SK-N-SH (cell line): Measurements from ENCODE around the gene CNPY4. TPM values are rescaled to one million over a fixed set of nuclear protein-coding genes. Genes with fewer than 3 reads are reported as not detected.

ENCODE experiments used
- CTCF ChIA-PET: fragments of 300-600, 350-600 bp; formaldehyde crosslinking; extraction: SDS; loops from one replicate; lab custom pipeline; 2021; lab: Yijun Ruan, JAX
- POLR2A ChIA-PET: fragments of 350-600 bp; sonication (Branson Sonifier 250); formaldehyde crosslinking; extraction: SDS; loops from one replicate; lab custom pipeline; 2020; ENCODE audit warnings: antibody characterized with exemption, inconsistent platforms; lab: Yijun Ruan, JAX
- DNase-seq: peaks from one replicate; pipeline ENCODE4 v3.0.0; 2012
- H2AFZ ChIP-seq: fragments of 200-600 bp; sonication (generic); 2 replicates; pipeline ENCODE4 v1.8.1; 2016; ENCODE audit warnings: antibody characterized with exemption, mild to moderate bottlenecking, low read depth
- H3F3A ChIP-seq: fragments of 200-600 bp; sonication (generic); replicated peaks from 2 replicates; pipeline ENCODE3; 2016; ENCODE audit warnings: antibody characterized with exemption, mild to moderate bottlenecking; ENCODE audit not compliant: insufficient read depth
- H3K27ac ChIP-seq, 2 experiments: fragments of 200-500 bp in 1 of 2; fragments of 200-600 bp in 1 of 2; sonication (Bioruptor generic) in 1 of 2; sonication (generic), shearing (Covaris generic) in 1 of 2; 2 replicates each; pipeline versions ENCODE4 v1.5.1 to v1.6.1; 2014 to 2016; ENCODE audit warnings: low read depth in 2 of 2, inconsistent platforms in 1 of 2, low read length in 1 of 2, mild to moderate bottlenecking in 1 of 2, mixed read lengths in 1 of 2
- H3K27me3 ChIP-seq: fragments of 200-600 bp; sonication (generic), shearing (Covaris generic); 2 replicates; pipeline ENCODE4 v1.6.1; 2016; ENCODE audit warnings: mixed run types; ENCODE audit not compliant: insufficient read depth
- H3K36me3 ChIP-seq, 2 experiments: fragments of 200-500 bp in 1 of 2; fragments of 200-600 bp in 1 of 2; sonication (Bioruptor generic) in 1 of 2; sonication (generic) in 1 of 2; replicated peaks in 1 of 2; 2 replicates each; pipeline versions ENCODE3 to v1.5.1; 2014 to 2016; ENCODE audit warnings: low read length in 1 of 2, mild to moderate bottlenecking in 1 of 2; ENCODE audit not compliant: insufficient read depth in 2 of 2, control insufficient read depth in 1 of 2
- H3K4me1 ChIP-seq, 2 experiments: fragments of 200-500 bp in 1 of 2; fragments of 200-600 bp in 1 of 2; sonication (Bioruptor generic) in 1 of 2; sonication (generic), shearing (Covaris generic) in 1 of 2; 2 replicates each; pipeline versions ENCODE4 v1.5.1 to v1.6.1; 2014 to 2016; ENCODE audit warnings: low read depth in 1 of 2, low read length in 1 of 2, mixed run types in 1 of 2; ENCODE audit not compliant: insufficient read depth in 2 of 2, control insufficient read depth in 1 of 2
- H3K4me2 ChIP-seq: fragments of 200-600 bp; sonication (generic), shearing (Covaris generic); 2 replicates; pipeline ENCODE4 v1.6.1; 2017; ENCODE audit warnings: mixed run types
- H3K4me3 ChIP-seq, 2 experiments: fragments of 200-500 bp in 1 of 2; fragments of 200-600 bp in 1 of 2; sonication (Bioruptor generic) in 1 of 2; sonication (generic), shearing (Covaris generic) in 1 of 2; 2 replicates each; pipeline versions ENCODE4 v1.5.1 to v1.8.1; 2014 to 2016; ENCODE audit warnings: low read depth in 2 of 2, inconsistent platforms in 1 of 2, low read length in 1 of 2, mild to moderate bottlenecking in 1 of 2, mixed read lengths in 1 of 2, moderate library complexity in 1 of 2
- H3K79me2 ChIP-seq: fragments of 200-600 bp; sonication (generic); 2 replicates; pipeline ENCODE4 v1.8.1; 2017; ENCODE audit warnings: mild to moderate bottlenecking; ENCODE audit not compliant: insufficient read depth
- H3K9ac ChIP-seq: fragments of 200-600 bp; sonication (generic); 2 replicates; pipeline ENCODE4 v1.6.1; 2017; ENCODE audit warnings: mixed run types
- H3K9me2 ChIP-seq: fragments of 200-600 bp; sonication (generic); 2 replicates; pipeline ENCODE4 v1.6.1; 2017; ENCODE audit warnings: mixed run types
- H3K9me3 ChIP-seq: fragments of 200-600 bp; sonication (generic); 2 replicates; pipeline ENCODE4 v1.6.1; 2017; ENCODE audit warnings: mixed run types, mild to moderate bottlenecking, moderate library complexity
- H4K20me1 ChIP-seq: fragments of 200-600 bp; sonication (generic); 2 replicates; pipeline ENCODE4 v1.6.1; 2017; ENCODE audit warnings: mild to moderate bottlenecking, mixed run types; ENCODE audit not compliant: insufficient read depth
- EZH2phosphoT487 ChIP-seq: fragments of 200-600 bp; sonication (generic); IDR thresholded peaks from 2 replicates; pipeline ENCODE4 v1.6.1; 2017; ENCODE audit warnings: low read depth, mixed run types, mild to moderate bottlenecking, antibody characterized with exemption, moderate library complexity, borderline replicate concordance
- NRF1 ChIP-seq: IDR thresholded peaks from 2 replicates; pipeline ENCODE4 v1.6.1; 2012; ENCODE audit warnings: low read depth, mild to moderate bottlenecking, low read length
- POLR2AphosphoS5 ChIP-seq: IDR thresholded peaks from 2 replicates; pipeline ENCODE4 v1.6.1; 2012; ENCODE audit warnings: low read depth, low read length
- SIN3A ChIP-seq: IDR thresholded peaks from 2 replicates; pipeline ENCODE4 v1.6.1; 2012; ENCODE audit warnings: low read depth, mild to moderate bottlenecking, low read length, moderate library complexity, borderline replicate concordance
- SMC3 ChIP-seq: IDR thresholded peaks from 2 replicates; pipeline ENCODE4 v1.6.1; 2012; ENCODE audit warnings: low read depth, low read length, improper control_type of control experiment
- TCF12 ChIP-seq: IDR thresholded peaks from 2 replicates; pipeline ENCODE4 v1.4.0; 2012
- TEAD4 ChIP-seq: IDR thresholded peaks from 2 replicates; pipeline ENCODE4 v1.4.0; 2012; ENCODE audit warnings: mild to moderate bottlenecking, borderline replicate concordance; ENCODE audit not compliant: insufficient read depth
- USF1 ChIP-seq: IDR thresholded peaks from 2 replicates; pipeline ENCODE4 v1.4.0; 2012; ENCODE audit warnings: low read depth, borderline replicate concordance
- USF2 ChIP-seq: fragments of 150-350 bp; IDR thresholded peaks from 2 replicates; pipeline ENCODE4 v1.6.1; 2017; ENCODE audit warnings: antibody characterized with exemption, low read length, low read depth, borderline replicate concordance
- ZBTB33 ChIP-seq: IDR thresholded peaks from 2 replicates; pipeline ENCODE4 v1.4.0; 2012; ENCODE audit warnings: low read depth, borderline replicate concordance
- WGBS: methylation state at CpG from one replicate; pipeline ENCODE4 v1.1.6; 2017; ENCODE audit warnings: low lambda C conversion rate; 5-methylcytosine and 5-hydroxymethylcytosine counted together
- polyA plus RNA-seq, 3 experiments: library from polyadenylated mRNA; depleted of rRNA; stranded (reverse); fragments of >200 nt; gene quantifications; 2 replicates each; pipeline ENCODE4 v1.2.3, GENCODE V29; 2012

The CNPY4 gene
- polyA plus RNA-seq, 1 of the 3 experiments (the other 2 are of a cell fraction): 52.0 TPM

- POLR2A ChIA-PET: interaction anchor here (0.6 to 1.6 kb wide), 5 partner anchors 9 to 58 kb away, joined by 3 to 6 read pairs (median 4); no protein-coding TSS in a partner anchor
- no peaks in the 10 kb centered on the region for H3K9me2 ChIP-seq
- CTCF ChIA-PET: interaction anchor here (0.7 to 3.2 kb wide), 8 partner anchors 10 to 142 kb away, joined by 3 to 21 read pairs (median 4); partner anchors contain the start of genes GJC3 and ZNF3
These were observed 48.3 kb upstream of the CNPY4 start for GRCh38 chr7:100071018-100071723.

More at GRCh38 chr7:100071018-100071723, 48.3 kb upstream of the CNPY4 start:
- H3K4me3 ChIP-seq: peak overlapping the region in 1 of 2 experiments; percentile 6; a peak in 1 of 4 replicates
- H3K36me3 ChIP-seq: peaks cover 60 to 83% of the 10 kb centered on the region in 2 experiments
- H3K4me1 ChIP-seq: peaks cover 0 to 4% of the 10 kb centered on the region in 2 experiments; a peak in 1 of 4 replicates
- no peaks in the 10 kb centered on the region for H4K20me1 ChIP-seq
- H3F3A ChIP-seq: peaks cover 35% of the 10 kb centered on the region
- no peak overlapping the region for H2AFZ ChIP-seq
- no peak overlapping the region for H3K4me2 ChIP-seq
- H3K79me2 ChIP-seq: peaks cover 31% of the 10 kb centered on the region
- peaks cover 39% of the 10 kb centered on the region for H3K9me3 ChIP-seq
- no peaks in the 10 kb centered on the region for H3K27me3 ChIP-seq
- no peak overlapping the region for H3K27ac ChIP-seq
- TF ChIP-seq USF1 (no peak), NRF1 (no peak), TEAD4 (0 out of 2 replicates have a peak, but pooled peaks have one; percentile 10), TCF12 (0 out of 2 replicates have a peak, but pooled peaks have one; percentile 3), POLR2AphosphoS5 (peak; percentile 9; the same call in 1 of the 2 replicates), EZH2phosphoT487 (no peak), USF2 (no peak), ZBTB33 (0 out of 2 replicates have a peak, but pooled peaks have one; percentile 22), SIN3A (no peak), SMC3 (no peak)
- DNase-seq: no peak
- WGBS: 92% methylated on average over 11 of the region's 11 CpGs
- H3K9ac ChIP-seq: no peak overlapping the region
